GM10248 (cell line): ENCODE measurements around the gene WDR72.

Experiments used
- CTCF ChIA-PET: fragments of 300-600 bp; sonication (Branson Sonifier 250); formaldehyde crosslinking; extraction: SDS; loops from one replicate; lab custom pipeline; 2021; ENCODE audit warnings: antibody characterized with exemption; lab: Yijun Ruan, JAX
- POLR2A ChIA-PET: fragments of 350-650 bp; sonication (Branson Sonifier 250); formaldehyde crosslinking; extraction: SDS; loops from one replicate; lab custom pipeline; 2020; ENCODE audit warnings: antibody characterized with exemption; lab: Yijun Ruan, JAX
- DNase-seq: peaks from one replicate; pipeline ENCODE4 v3.0.0; 2012; ENCODE audit errors: extremely low spot score
- CTCF ChIP-seq: IDR thresholded peaks from 2 replicates; pipeline ENCODE4 v1.5.1; 2012; ENCODE audit warnings: mild to moderate bottlenecking, low read depth; ENCODE audit errors: extremely low read depth, missing control alignments, control extremely low read depth

WDR72 gene

DNA sequence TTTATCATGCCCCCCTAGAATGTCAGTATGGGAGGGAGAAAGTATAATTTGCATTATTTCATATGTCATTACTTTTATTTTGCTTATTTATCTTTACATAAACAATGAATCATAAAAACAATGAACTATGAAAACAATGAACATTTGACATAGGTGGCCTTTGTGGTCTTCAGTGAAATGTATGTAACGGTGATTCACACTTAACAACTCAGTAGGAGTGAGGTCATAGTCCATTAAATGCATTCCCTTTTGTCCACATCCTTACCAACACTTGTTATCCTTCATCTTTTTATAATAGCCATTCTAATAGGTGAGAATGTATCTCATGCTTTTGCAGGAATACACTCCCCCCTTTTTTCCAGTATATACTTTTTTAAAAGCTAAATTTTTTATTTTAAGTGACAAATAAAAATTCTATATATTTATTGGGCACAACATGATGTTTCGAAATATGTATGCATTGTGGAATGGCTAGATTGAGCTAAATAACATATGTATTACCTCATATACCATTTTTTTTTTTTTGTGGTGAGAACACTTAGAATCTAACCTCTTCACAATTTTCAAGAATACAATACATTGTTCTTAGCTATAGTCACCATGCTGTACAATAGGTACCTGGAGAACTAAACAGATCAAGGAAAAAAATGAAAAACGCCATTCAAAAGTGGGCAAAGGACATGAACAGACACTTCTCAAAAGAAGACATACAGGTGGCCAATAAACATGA, 189.5 kb downstream of the WDR72 start:
- TF ChIP-seq CTCF: no peak
- POLR2A ChIA-PET: no interaction called here
- CTCF ChIA-PET: no interaction called here
- DNase-seq: no peak

DNA sequence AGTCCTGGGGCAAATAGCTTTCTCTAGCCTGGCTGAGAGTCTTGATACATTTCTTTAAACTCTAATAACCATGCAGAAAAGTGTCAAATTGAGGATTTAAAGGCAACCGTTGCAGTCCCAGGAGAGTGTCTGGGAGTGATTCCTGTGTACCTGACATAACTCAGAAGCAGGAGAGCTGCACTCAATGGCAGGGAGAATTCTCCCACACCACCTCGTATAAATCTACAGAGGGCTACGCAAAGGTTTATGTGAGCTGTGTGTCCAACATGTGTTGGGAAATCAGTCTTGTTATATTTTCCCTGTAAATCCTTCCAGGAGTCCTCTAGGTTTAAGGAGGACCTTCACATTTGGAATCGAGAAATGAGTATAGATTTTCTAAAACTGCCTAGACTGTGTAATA, 192.6 kb downstream of the WDR72 start:
- ChIA-PET POLR2A (no interaction called here), CTCF (interaction anchor here (1.2 kb wide), 1 partner anchor 12 kb away, joined by 3 read pairs; no protein-coding TSS in a partner anchor)
- no peak for DNase-seq
- no peak for TF ChIP-seq CTCF

DNA sequence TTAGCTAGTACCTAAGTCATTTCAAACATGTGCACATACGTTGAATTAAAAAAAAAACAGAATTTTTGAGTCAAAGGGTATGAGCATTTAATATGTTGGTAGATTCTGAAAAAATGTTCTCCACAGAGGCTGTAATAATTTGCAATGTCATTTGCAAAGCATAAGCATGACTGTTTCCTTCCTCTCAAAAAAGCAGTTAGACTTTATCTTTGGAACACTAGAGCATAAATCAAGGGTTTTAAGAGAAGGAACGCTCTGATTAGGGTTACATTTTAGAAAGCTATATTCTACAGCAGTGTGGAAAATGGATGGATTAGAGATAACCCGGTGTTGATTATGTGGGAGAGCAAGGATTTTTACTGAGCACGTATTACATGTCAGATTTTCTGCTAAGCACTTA, 193.7 kb downstream of the WDR72 start:
- TF ChIP-seq CTCF: no peak
- ChIA-PET CTCF (interaction anchor here (1.2 kb wide), 1 partner anchor 10 kb away, joined by 3 read pairs; no protein-coding TSS in a partner anchor), POLR2A (no interaction called here)
- no peak for DNase-seq

DNA sequence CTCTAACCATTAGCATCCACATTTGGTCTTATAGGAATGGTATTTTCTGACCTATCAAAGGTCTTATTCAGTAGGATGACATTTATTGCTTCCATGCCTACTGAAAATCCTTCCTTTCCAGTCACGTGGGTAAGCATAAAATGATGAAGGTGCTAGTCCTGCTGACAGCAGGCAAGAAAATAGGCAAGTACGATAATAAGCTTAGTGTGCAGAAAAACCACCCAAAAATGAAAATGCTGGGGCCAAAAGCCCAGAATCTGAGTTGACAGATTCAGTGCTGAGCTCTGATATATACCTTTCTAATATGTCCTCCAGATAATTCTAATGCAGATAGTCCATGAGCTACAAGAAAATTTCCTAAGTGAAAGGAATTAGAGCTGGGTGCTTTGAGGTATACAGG, 194.8 kb downstream of the WDR72 start:
- TF ChIP-seq CTCF: no peak
- POLR2A ChIA-PET: no interaction called here
- CTCF ChIA-PET: interaction anchor here (1.1 kb wide), 1 partner anchor 77 kb away, joined by 3 read pairs; no protein-coding TSS in a partner anchor
- DNase-seq: no peak

DNA sequence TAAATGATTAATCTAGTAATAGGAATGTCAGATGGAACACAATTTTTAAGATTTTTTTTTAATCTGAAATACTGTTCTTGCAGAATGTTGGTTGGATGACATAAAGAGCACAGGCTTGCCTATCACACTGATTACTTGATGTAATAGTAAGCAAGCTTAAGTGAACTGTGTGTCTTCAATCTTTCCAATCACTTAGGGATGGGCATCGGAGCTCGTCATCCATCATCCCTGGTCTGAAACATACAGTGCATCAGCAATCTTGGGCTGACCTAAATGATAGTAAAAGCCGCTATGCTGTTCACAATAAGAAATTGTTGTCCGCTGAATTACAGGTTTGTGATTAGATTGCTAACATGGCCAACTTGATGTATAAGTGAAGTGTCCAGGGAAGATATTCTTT, 195.8 kb downstream of the WDR72 start:
- POLR2A ChIA-PET: no interaction called here
- TF ChIP-seq CTCF: no peak
- CTCF ChIA-PET: no interaction called here
- no peak for DNase-seq

DNA sequence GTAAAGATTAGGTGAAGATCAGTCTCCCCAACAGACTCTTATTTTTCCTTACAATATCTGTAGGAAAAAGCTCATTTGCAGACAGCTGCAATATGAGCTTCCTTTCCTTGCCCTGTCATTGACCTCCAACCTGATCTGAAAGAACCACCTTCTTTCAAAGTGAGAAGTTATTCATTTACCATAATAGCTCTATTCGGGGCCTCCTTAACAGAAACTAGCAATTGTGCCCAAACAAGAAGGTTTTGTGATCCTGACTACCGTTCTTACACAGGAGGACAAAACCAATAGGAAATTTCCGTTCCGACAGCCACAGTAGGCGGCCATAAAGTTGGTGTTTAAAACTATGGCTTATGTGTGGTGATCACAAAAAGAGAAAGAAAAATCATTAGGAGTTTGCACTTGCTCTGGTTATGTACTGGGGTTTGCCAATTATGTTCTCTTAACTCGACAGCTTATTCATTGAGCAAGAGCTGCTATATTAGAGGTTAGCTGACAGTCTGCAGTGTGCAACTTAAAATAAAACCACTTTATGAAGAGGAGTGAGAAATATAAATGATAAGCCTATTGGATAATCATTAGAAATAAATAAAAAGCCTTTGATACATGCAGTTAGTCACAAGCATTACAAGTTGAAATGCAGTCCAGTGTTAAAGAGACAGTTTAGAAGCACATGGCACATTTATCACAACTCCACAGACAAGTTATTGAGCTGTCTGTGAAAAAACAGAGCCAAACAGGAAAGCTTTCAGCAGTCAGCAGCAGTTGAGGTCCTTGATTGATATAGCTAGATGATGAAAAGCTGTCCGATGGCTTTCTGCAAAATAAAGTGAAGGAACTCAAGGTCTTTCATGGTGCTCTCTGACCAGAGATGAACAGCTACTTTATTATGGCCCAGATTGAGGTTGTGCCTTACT, 199.8 kb downstream of the WDR72 start:
- DNase-seq: no peak
- no peak for TF ChIP-seq CTCF
- ChIA-PET CTCF (interaction anchor here (0.8 to 1.1 kb wide), 2 partner anchors 10 to 24 kb away, joined by 3 to 4 read pairs; no protein-coding TSS in a partner anchor), POLR2A (no interaction called here)
